Activated naive CD8-positive, alpha-beta T cell treated with anti-CD3 and anti-CD28 coated beads, Interleukin-2, amount 50 U/mL, for 16 hours (primary cell): ENCODE results near the gene EPS8L1.
"Not testable (repeated sequence)": the region's sequence is repeated elsewhere in the genome, so short reads cannot be mapped to it uniquely, and the experiment has no call there.

Source experiments
- DNase-seq: peaks from one replicate; pipeline ENCODE4 v3.0.0-alpha.2; 2020; ENCODE audit warnings: low read depth, low spot score

Gene EPS8L1

GRCh38 chr19:55075371-55075998 lies at the start of gene EPS8L1:
Gene EPS8L1 (plus strand): TSS chr19:55075869. CDS start chr19:55076445, 576 bp downstream.
- no peak for DNase-seq

GRCh38 chr19:55027140-55027471 lies 48.6 kb upstream of the EPS8L1 start:
- not testable (repeated sequence) for DNase-seq

- no peak for DNase-seq
Observed at GRCh38 chr19:55027472-55028337, 48.0 kb upstream of the EPS8L1 start.

GRCh38 chr19:55028757-55029156 lies 46.9 kb upstream of the EPS8L1 start:
- no peak for DNase-seq

GRCh38 chr19:55031178-55031577 lies 44.5 kb upstream of the EPS8L1 start:
- DNase-seq, result no peak

- no peak for DNase-seq
Observed at GRCh38 chr19:55032170-55032800, 43.4 kb upstream of the EPS8L1 start.

- DNase-seq, result not testable (repeated sequence)
Observed at GRCh38 chr19:55032976-55033643, 42.6 kb upstream of the EPS8L1 start.

GRCh38 chr19:55034751-55035150 lies 40.9 kb upstream of the EPS8L1 start:
- no peak for DNase-seq

- no peak for DNase-seq
Observed at GRCh38 chr19:55036058-55036457, 39.6 kb upstream of the EPS8L1 start.

- DNase-seq, result not testable (repeated sequence)
Observed at GRCh38 chr19:55037603-55038002, 38.1 kb upstream of the EPS8L1 start.

GRCh38 chr19:55040654-55041053 lies 35.0 kb upstream of the EPS8L1 start:
- not testable (repeated sequence) for DNase-seq

GRCh38 chr19:55041244-55041626 lies 34.4 kb upstream of the EPS8L1 start:
- no peak for DNase-seq

GRCh38 chr19:55041627-55042343 lies 33.9 kb upstream of the EPS8L1 start:
- no peak for DNase-seq

GRCh38 chr19:55042344-55042678 lies 33.4 kb upstream of the EPS8L1 start:
- no peak for DNase-seq

- no peak for DNase-seq
Observed at GRCh38 chr19:55042688-55043087, 33.0 kb upstream of the EPS8L1 start.

GRCh38 chr19:55044286-55044685 lies 31.4 kb upstream of the EPS8L1 start:
- DNase-seq, result no peak

GRCh38 chr19:55044771-55045716 lies 30.6 kb upstream of the EPS8L1 start:
- DNase-seq, result no peak

- no peak for DNase-seq
Observed at GRCh38 chr19:55046975-55047622, 28.6 kb upstream of the EPS8L1 start.

GRCh38 chr19:55047951-55048350 lies 27.7 kb upstream of the EPS8L1 start:
- no peak for DNase-seq

GRCh38 chr19:55048446-55048845 lies 27.2 kb upstream of the EPS8L1 start:
- DNase-seq, result no peak
